HUES64 (cell line): ENCODE measurements around the gene DENND2A.
"Not testable (repeated sequence)": the region's sequence is repeated elsewhere in the genome, so short reads cannot be mapped to it uniquely, and the experiment has no call there.

Source experiments
- H3K27ac ChIP-seq: 2 replicates; pipeline ENCODE4 v1.7.0; 2013; ENCODE audit warnings: low read depth, low read length, inconsistent platforms
- H3K27me3 ChIP-seq: 2 replicates; pipeline ENCODE4 v1.6.1; 2013; ENCODE audit warnings: mild to moderate bottlenecking, low read length; ENCODE audit not compliant: insufficient read depth
- H3K36me3 ChIP-seq: 2 replicates; pipeline ENCODE4 v1.6.1; 2013; ENCODE audit warnings: mild to moderate bottlenecking, low read length; ENCODE audit not compliant: insufficient read depth
- H3K4me1 ChIP-seq: 2 replicates; pipeline ENCODE4 v1.6.1; 2013; ENCODE audit warnings: mild to moderate bottlenecking, low read length, moderate library complexity; ENCODE audit not compliant: insufficient read depth
- H3K4me3 ChIP-seq: 2 replicates; pipeline ENCODE4 v1.5.1; 2013; ENCODE audit warnings: mild to moderate bottlenecking, low read length, moderate library complexity
- H3K9ac ChIP-seq: 2 replicates; pipeline ENCODE4 v1.6.1; 2013; ENCODE audit warnings: mild to moderate bottlenecking, low read depth, low read length
- H3K9me3 ChIP-seq: 2 replicates; pipeline ENCODE4 v1.6.1; 2013; ENCODE audit warnings: low read depth, low read length; ENCODE audit not compliant: insufficient read depth
- WGBS: fragments of 150-250, 120-280 bp; methylation state at CpG from one replicate; pipeline ENCODE4 v1.1.7; 2013; ENCODE audit warnings: missing lambda C conversion rate; 5-methylcytosine and 5-hydroxymethylcytosine counted together

DENND2A gene

GRCh38 chr7:140625908-140626868 is 14.4 kb downstream of the DENND2A start:
- Histone ChIP-seq H3K36me3 (no peaks in the 10 kb centered on the region), H3K4me1 (peaks cover 15% of the 10 kb centered on the region), H3K9me3 (no peaks in the 10 kb centered on the region), H3K27ac (peak overlapping the region; percentile 72), H3K4me3 (no peak overlapping the region), H3K27me3 (no peaks in the 10 kb centered on the region), H3K9ac (peak overlapping the region; percentile 54)
- 59% methylated on average over 17 of the region's 17 CpGs for WGBS

- not testable (repeated sequence) for H3K27me3 ChIP-seq, H3K9me3 ChIP-seq, H3K9ac ChIP-seq, H3K36me3 ChIP-seq, H3K4me3 ChIP-seq, H3K27ac ChIP-seq
- H3K4me1 ChIP-seq = peaks cover 15% of the 10 kb centered on the region
- 92% methylated on average over 10 of the region's 10 CpGs for WGBS
Measured at GRCh38 chr7:140625192-140625558, 15.4 kb downstream of the DENND2A start.

GRCh38 chr7:140624392-140625191 is 16.0 kb downstream of the DENND2A start:
- Histone ChIP-seq H3K4me3 (no peak overlapping the region), H3K9ac (no peak overlapping the region), H3K27me3 (no peaks in the 10 kb centered on the region), H3K4me1 (peaks cover 15% of the 10 kb centered on the region), H3K9me3 (no peaks in the 10 kb centered on the region), H3K27ac (no peak overlapping the region), H3K36me3 (no peaks in the 10 kb centered on the region)
- 92% methylated on average over 11 of the region's 11 CpGs for WGBS

GRCh38 chr7:140623980-140624379 is 16.6 kb downstream of the DENND2A start:
- Histone ChIP-seq H3K27me3 (no peaks in the 10 kb centered on the region), H3K9me3 (no peaks in the 10 kb centered on the region), H3K4me1 (peaks cover 15% of the 10 kb centered on the region), H3K27ac (no peak overlapping the region), H3K9ac (no peak overlapping the region), H3K4me3 (no peak overlapping the region), H3K36me3 (no peaks in the 10 kb centered on the region)
- 88% methylated on average over 6 of the region's 6 CpGs for WGBS

- Histone ChIP-seq H3K36me3 (no peaks in the 10 kb centered on the region), H3K4me3 (no peak overlapping the region), H3K27me3 (no peaks in the 10 kb centered on the region), H3K9me3 (no peaks in the 10 kb centered on the region), H3K9ac (no peak overlapping the region), H3K4me1 (peaks cover 10% of the 10 kb centered on the region), H3K27ac (no peak overlapping the region)
- 87% methylated on average over 7 of the region's 7 CpGs for WGBS
Measured at GRCh38 chr7:140621401-140622021, 19.1 kb downstream of the DENND2A start.

- H3K4me3 ChIP-seq, H3K27me3 ChIP-seq, H3K9me3 ChIP-seq, H3K4me1 ChIP-seq, H3K27ac ChIP-seq, H3K9ac ChIP-seq, H3K36me3 ChIP-seq: not testable (repeated sequence)
- 96% methylated on average over 10 of the region's 11 CpGs for WGBS
Measured at GRCh38 chr7:140619915-140620510, 20.6 kb downstream of the DENND2A start.

GRCh38 chr7:140619176-140619575 is 21.4 kb downstream of the DENND2A start:
- WGBS = 88% methylated on average over 1 of the region's 1 CpG
- Histone ChIP-seq H3K9ac (no peak overlapping the region), H3K36me3 (no peaks in the 10 kb centered on the region), H3K27me3 (no peaks in the 10 kb centered on the region), H3K9me3 (no peaks in the 10 kb centered on the region), H3K4me3 (no peak overlapping the region), H3K4me1 (no peaks in the 10 kb centered on the region), H3K27ac (no peak overlapping the region)

- Histone ChIP-seq H3K9ac (no peak overlapping the region), H3K4me3 (no peak overlapping the region), H3K9me3 (no peaks in the 10 kb centered on the region), H3K27ac (no peak overlapping the region), H3K4me1 (no peaks in the 10 kb centered on the region), H3K36me3 (no peaks in the 10 kb centered on the region), H3K27me3 (no peaks in the 10 kb centered on the region)
- 96% methylated on average over 5 of the region's 5 CpGs for WGBS
Measured at GRCh38 chr7:140618306-140618705, 22.3 kb downstream of the DENND2A start.

GRCh38 chr7:140617081-140617480 is 23.5 kb downstream of the DENND2A start:
- Histone ChIP-seq H3K4me1 (no peaks in the 10 kb centered on the region), H3K36me3 (no peaks in the 10 kb centered on the region), H3K27me3 (no peaks in the 10 kb centered on the region), H3K9me3 (no peaks in the 10 kb centered on the region), H3K27ac (no peak overlapping the region), H3K4me3 (no peak overlapping the region), H3K9ac (no peak overlapping the region)
- 96% methylated on average over 7 of the region's 7 CpGs for WGBS

- H3K4me1 ChIP-seq = no peaks in the 10 kb centered on the region
- no peaks in the 10 kb centered on the region for H3K27me3 ChIP-seq
- H3K27ac ChIP-seq = no peak overlapping the region
- no peak overlapping the region for H3K9ac ChIP-seq
- WGBS = 100% methylated on average over 2 of the region's 4 CpGs
- no peaks in the 10 kb centered on the region for H3K36me3 ChIP-seq
- no peak overlapping the region for H3K4me3 ChIP-seq
- H3K9me3 ChIP-seq = no peaks in the 10 kb centered on the region
Measured at GRCh38 chr7:140616328-140616727, 24.3 kb downstream of the DENND2A start.

GRCh38 chr7:140611641-140612040 is 29.0 kb downstream of the DENND2A start:
- no peaks in the 10 kb centered on the region for H3K36me3 ChIP-seq
- H3K9me3 ChIP-seq = no peaks in the 10 kb centered on the region
- H3K9ac ChIP-seq = no peak overlapping the region
- no peaks in the 10 kb centered on the region for H3K27me3 ChIP-seq
- WGBS = 95% methylated on average over 8 of the region's 8 CpGs
- H3K4me3 ChIP-seq = no peak overlapping the region
- H3K4me1 ChIP-seq = no peaks in the 10 kb centered on the region
- H3K27ac ChIP-seq = no peak overlapping the region
